Measurements from ENCODE around the gene GRB10.

GRB10 gene

DNA sequence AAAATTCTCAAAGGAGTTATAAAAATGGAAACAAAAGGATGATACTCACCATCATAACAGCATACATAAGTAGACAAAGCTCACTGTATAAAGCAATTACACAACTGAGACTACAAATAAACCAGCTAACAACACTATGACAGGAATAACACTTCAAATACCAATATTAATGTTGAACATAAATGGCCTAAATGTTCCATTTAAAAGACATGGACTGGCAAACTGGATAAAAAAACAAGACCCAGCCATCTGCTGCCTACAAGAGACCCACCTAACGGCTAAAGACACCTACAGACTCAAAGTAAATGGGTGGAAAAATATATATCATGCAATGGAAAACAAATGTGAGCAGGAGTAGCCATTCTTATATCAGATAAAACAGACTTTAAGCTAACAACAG, 148.3 kb downstream of the GRB10 start:
- peaks cover 6% of the 10 kb centered on the region for H3K4me1 ChIP-seq (ENCODE audit: low read depth, poor library complexity, severe bottlenecking)
- TF ChIP-seq CTCF (conservative IDR thresholded peaks at IDR 0.05; ENCODE audit: low read depth, low read length): no peak
- no peak overlapping the region for H3K9ac ChIP-seq
- H3K36me3 ChIP-seq (ENCODE audit: insufficient read depth): no peaks in the 10 kb centered on the region
- no peak overlapping the region for H3K4me3 ChIP-seq (IDR thresholded peaks at IDR 0.05; ENCODE audit: insufficient read depth, low read depth, low read length)
- no peaks in the 10 kb centered on the region for H3K79me2 ChIP-seq (ENCODE audit: insufficient read depth, low read depth)
- H4K20me1 ChIP-seq (ENCODE audit: insufficient read depth): no peaks in the 10 kb centered on the region
- no peak overlapping the region for H3K4me2 ChIP-seq
- H2AFZ ChIP-seq (ENCODE audit: low read depth): no peak overlapping the region
- no peaks in the 10 kb centered on the region for H3K27me3 ChIP-seq (ENCODE audit: insufficient read depth, low read depth)
- H3K27ac ChIP-seq: no peak overlapping the region

GRCh38 chr7:50633414-50633710, 149.3 kb downstream of the GRB10 start:
- Histone ChIP-seq H3K9ac (no peak overlapping the region), H4K20me1 (ENCODE audit: insufficient read depth) (no peaks in the 10 kb centered on the region), H3K36me3 (ENCODE audit: insufficient read depth) (no peaks in the 10 kb centered on the region), H3K4me2 (no peak overlapping the region), H3K4me1 (ENCODE audit: low read depth, poor library complexity, severe bottlenecking) (peaks cover 6% of the 10 kb centered on the region), H3K27ac (no peak overlapping the region), H3K4me3 (IDR thresholded peaks at IDR 0.05; ENCODE audit: insufficient read depth, low read depth, low read length) (no peak overlapping the region), H3K79me2 (ENCODE audit: insufficient read depth, low read depth) (no peaks in the 10 kb centered on the region), H2AFZ (ENCODE audit: low read depth) (no peak overlapping the region), H3K27me3 (ENCODE audit: insufficient read depth, low read depth) (no peaks in the 10 kb centered on the region)
- no peak for TF ChIP-seq CTCF (conservative IDR thresholded peaks at IDR 0.05; ENCODE audit: low read depth, low read length)

GRCh38 chr7:50632561-50633413, 149.9 kb downstream of the GRB10 start:
- H3K27ac ChIP-seq: no peak overlapping the region
- H3K79me2 ChIP-seq (ENCODE audit: insufficient read depth, low read depth): no peaks in the 10 kb centered on the region

GRCh38 chr7:50631639-50632038, 151.1 kb downstream of the GRB10 start:
- no peak overlapping the region for H3K4me2 ChIP-seq
- no peaks in the 10 kb centered on the region for H3K36me3 ChIP-seq (ENCODE audit: insufficient read depth)
- peaks cover 6% of the 10 kb centered on the region for H3K4me1 ChIP-seq (ENCODE audit: low read depth, poor library complexity, severe bottlenecking)
- no peak overlapping the region for H2AFZ ChIP-seq (ENCODE audit: low read depth)
- H3K9ac ChIP-seq: no peak overlapping the region
- H3K79me2 ChIP-seq (ENCODE audit: insufficient read depth, low read depth): no peaks in the 10 kb centered on the region
- H3K27me3 ChIP-seq (ENCODE audit: insufficient read depth, low read depth): no peaks in the 10 kb centered on the region
- no peak overlapping the region for H3K4me3 ChIP-seq (IDR thresholded peaks at IDR 0.05; ENCODE audit: insufficient read depth, low read depth, low read length)
- no peak overlapping the region for H3K27ac ChIP-seq
- no peak for TF ChIP-seq CTCF (conservative IDR thresholded peaks at IDR 0.05; ENCODE audit: low read depth, low read length)
- H4K20me1 ChIP-seq (ENCODE audit: insufficient read depth): no peaks in the 10 kb centered on the region

More at GRCh38 chr7:50632561-50633413, 149.9 kb downstream of the GRB10 start:
- H3K27me3 ChIP-seq (ENCODE audit: insufficient read depth, low read depth): no peaks in the 10 kb centered on the region
- TF ChIP-seq CTCF (conservative IDR thresholded peaks at IDR 0.05; ENCODE audit: low read depth, low read length): peak; percentile 95
- no peaks in the 10 kb centered on the region for H4K20me1 ChIP-seq (ENCODE audit: insufficient read depth)
- no peak overlapping the region for H3K4me2 ChIP-seq
- H3K4me3 ChIP-seq (IDR thresholded peaks at IDR 0.05; ENCODE audit: insufficient read depth, low read depth, low read length): no peak overlapping the region
- peaks cover 6% of the 10 kb centered on the region for H3K4me1 ChIP-seq (ENCODE audit: low read depth, poor library complexity, severe bottlenecking)
- H3K36me3 ChIP-seq (ENCODE audit: insufficient read depth): no peaks in the 10 kb centered on the region
- H3K9ac ChIP-seq: no peak overlapping the region
- H2AFZ ChIP-seq (ENCODE audit: low read depth): no peak overlapping the region
